T-helper 22 cell (primary cell): ENCODE data around the gene CALHM3.
"Not testable (repeated sequence)": the region's sequence is repeated elsewhere in the genome, so short reads cannot be mapped to it uniquely, and the experiment has no call there.

ENCODE experiments used
- DNase-seq: peaks from one replicate; pipeline ENCODE4 v3.0.0-alpha.2; 2020; ENCODE audit warnings: low read depth

The CALHM3 gene

GRCh38 chr10:103479135-103479534 lies at the start of gene CALHM3:
CALHM3 (minus strand) TSS chr10:103479240; CDS start chr10:103479032, 208 bp downstream.
- DNase-seq, result no peak

- no peak for DNase-seq
These were observed 49.5 kb upstream of the CALHM3 start for GRCh38 chr10:103528549-103528948.

- not testable (repeated sequence) for DNase-seq
These were observed 48.4 kb upstream of the CALHM3 start for GRCh38 chr10:103527476-103527875.

- DNase-seq, result no peak
These were observed 46.9 kb upstream of the CALHM3 start for GRCh38 chr10:103525901-103526300.

GRCh38 chr10:103523683-103524082 lies 44.6 kb upstream of the CALHM3 start:
- DNase-seq, result no peak

- not testable (repeated sequence) for DNase-seq
These were observed 43.0 kb upstream of the CALHM3 start for GRCh38 chr10:103522006-103522405.

GRCh38 chr10:103519798-103520197 lies 40.8 kb upstream of the CALHM3 start:
- no peak for DNase-seq

- no peak for DNase-seq
These were observed 38.4 kb upstream of the CALHM3 start for GRCh38 chr10:103517234-103518085.

GRCh38 chr10:103514244-103514643 lies 35.2 kb upstream of the CALHM3 start:
- DNase-seq, result no peak

- no peak for DNase-seq
These were observed 34.5 kb upstream of the CALHM3 start for GRCh38 chr10:103513380-103514060.

GRCh38 chr10:103512591-103513379 lies 33.7 kb upstream of the CALHM3 start:
- no peak for DNase-seq

- DNase-seq, result no peak
These were observed 33.1 kb upstream of the CALHM3 start for GRCh38 chr10:103512166-103512565.

- no peak for DNase-seq
These were observed 32.0 kb upstream of the CALHM3 start for GRCh38 chr10:103510791-103511752.

- DNase-seq, result no peak
These were observed 31.1 kb upstream of the CALHM3 start for GRCh38 chr10:103510046-103510685.

GRCh38 chr10:103507235-103508191 lies 28.5 kb upstream of the CALHM3 start:
- no peak for DNase-seq

- DNase-seq, result no peak
These were observed 27.0 kb upstream of the CALHM3 start for GRCh38 chr10:103506061-103506460.

GRCh38 chr10:103504181-103504783 lies 25.2 kb upstream of the CALHM3 start:
- DNase-seq, result no peak

- DNase-seq, result not testable (repeated sequence)
These were observed 24.7 kb upstream of the CALHM3 start for GRCh38 chr10:103503777-103504176.
